GM18505 (cell line): ENCODE data around the gene SMARCB1.

Source experiments
- ATAC-seq: cut with Tn5 transposase; IDR thresholded peaks from one replicate; pipeline ENCODE4 v1.9.1; 2021; ENCODE audit not compliant: unreplicated experiment
- POLR2A ChIP-seq: IDR thresholded peaks from 4 replicates; pipeline ENCODE4 v1.6.1; 2011; ENCODE audit warnings: borderline replicate concordance; ENCODE audit not compliant: insufficient read depth, insufficient read length; ENCODE audit errors: extremely low read depth

Gene SMARCB1

GRCh38 chr22:23752750-23753149, 34.0 kb upstream of the SMARCB1 start:
- ATAC-seq = no peak
- TF ChIP-seq POLR2A = no peak

- no peak for TF ChIP-seq POLR2A
- ATAC-seq = no peak
Observed at GRCh38 chr22:23753385-23753784, 33.4 kb upstream of the SMARCB1 start.

- ATAC-seq = no peak
- peak; percentile 35 for TF ChIP-seq POLR2A
Observed at GRCh38 chr22:23754220-23754919, 32.4 kb upstream of the SMARCB1 start, which contains the start of gene VPREB3. VPREB3 (minus strand) TSS chr22:23754425; CDS start chr22:23754363, 62 bp downstream.

- ATAC-seq = no peak
- no peak for TF ChIP-seq POLR2A
Observed at GRCh38 chr22:23754980-23755636, 31.7 kb upstream of the SMARCB1 start.

- no peak for ATAC-seq
- no peak for TF ChIP-seq POLR2A
Observed at GRCh38 chr22:23755711-23756110, 31.1 kb upstream of the SMARCB1 start.

GRCh38 chr22:23756891-23757290, 29.9 kb upstream of the SMARCB1 start:
- TF ChIP-seq POLR2A = no peak

GRCh38 chr22:23759566-23759965, 27.2 kb upstream of the SMARCB1 start:
- no peak for ATAC-seq
- no peak for TF ChIP-seq POLR2A

More at GRCh38 chr22:23756891-23757290, 29.9 kb upstream of the SMARCB1 start:
- ATAC-seq = no peak

GRCh38 chr22:23760056-23760455, 26.7 kb upstream of the SMARCB1 start:
- TF ChIP-seq POLR2A = no peak
- ATAC-seq = no peak

GRCh38 chr22:23762842-23763578, 23.8 kb upstream of the SMARCB1 start, which contains the start of gene C22orf15:
C22orf15 (plus strand) TSS chr22:23762990; CDS start chr22:23763307, 317 bp downstream.
- ATAC-seq = no peak

GRCh38 chr22:23763579-23763945, 23.2 kb upstream of the SMARCB1 start:
- TF ChIP-seq POLR2A = no peak
- ATAC-seq = no peak

More at GRCh38 chr22:23762842-23763578, 23.8 kb upstream of the SMARCB1 start, which contains the start of gene C22orf15:
- no peak for TF ChIP-seq POLR2A

- ATAC-seq = no peak
- TF ChIP-seq POLR2A = no peak
Observed at GRCh38 chr22:23763954-23764353, 22.8 kb upstream of the SMARCB1 start.

- ATAC-seq = no peak
- TF ChIP-seq POLR2A = no peak
Observed at GRCh38 chr22:23764899-23765881, 21.6 kb upstream of the SMARCB1 start.
